GM21737 (cell line): Measurements from ENCODE around the gene PEAR1.

Source experiments
- ATAC-seq: cut with Tn5 transposase; IDR thresholded peaks from one replicate; pipeline ENCODE4 v1.9.1; 2021; ENCODE audit warnings: mild to moderate bottlenecking, moderate library complexity; ENCODE audit not compliant: unreplicated experiment

The PEAR1 gene

DNA sequence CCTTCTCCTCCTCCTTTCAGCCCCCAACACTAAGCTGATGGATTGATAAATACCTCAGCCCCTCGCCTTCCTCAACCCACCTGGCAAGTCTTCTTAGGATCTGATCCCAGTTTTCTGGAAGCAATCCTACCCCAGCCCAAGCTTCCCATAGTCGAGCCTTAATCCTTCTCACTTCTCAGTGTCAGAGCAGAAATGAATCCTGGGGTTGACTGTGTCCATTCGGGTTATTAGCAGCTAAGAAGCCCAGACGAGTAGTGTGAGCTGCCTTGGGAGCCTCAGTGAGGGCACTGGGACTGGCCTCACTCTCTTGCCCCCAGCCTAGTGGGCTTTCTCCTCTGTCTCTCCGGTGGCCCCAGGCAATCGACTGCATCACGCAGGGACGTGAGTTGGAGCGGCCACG lies 12.4 kb upstream of the PEAR1 start:
- no peak for ATAC-seq

DNA sequence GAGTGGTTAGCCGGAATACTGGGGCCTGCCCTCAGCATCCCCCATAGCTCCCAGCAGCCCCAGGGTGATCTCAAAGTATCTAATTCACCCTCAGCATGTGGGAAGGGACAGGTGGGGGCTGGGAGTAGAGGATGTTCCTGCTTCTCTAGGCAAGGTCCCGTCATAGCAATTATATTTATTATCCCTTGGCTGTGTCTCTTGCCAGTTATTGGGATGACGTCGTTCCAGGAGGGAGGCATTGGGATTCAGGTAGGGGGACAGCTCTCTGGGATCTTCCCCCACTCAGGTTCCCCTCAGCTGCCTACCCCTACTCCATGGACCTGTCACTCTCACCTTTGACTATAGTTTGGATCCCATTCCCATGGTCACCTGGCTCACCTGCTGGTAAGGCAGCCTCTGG lies 11.9 kb upstream of the PEAR1 start:
- no peak for ATAC-seq

DNA sequence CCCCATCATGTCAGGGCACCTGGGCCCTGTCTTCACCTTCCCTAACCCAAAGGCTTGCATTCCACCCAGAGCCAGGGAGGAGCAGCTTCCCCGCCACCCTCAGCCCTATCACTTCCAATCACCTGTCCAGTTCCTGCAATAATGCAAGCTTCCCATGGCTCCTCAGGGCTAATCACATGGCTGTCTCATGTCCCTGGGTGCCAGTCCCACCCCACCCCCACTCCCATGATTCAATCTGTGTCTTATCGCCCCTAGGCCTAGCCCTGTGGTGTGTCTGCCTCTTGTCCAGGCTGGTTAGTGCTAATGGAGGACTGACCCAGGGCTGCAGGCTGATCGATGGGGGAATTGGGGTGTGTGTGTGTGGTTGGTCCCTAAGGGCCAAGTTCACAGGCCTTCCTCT lies 11.0 kb upstream of the PEAR1 start:
- no peak for ATAC-seq

DNA sequence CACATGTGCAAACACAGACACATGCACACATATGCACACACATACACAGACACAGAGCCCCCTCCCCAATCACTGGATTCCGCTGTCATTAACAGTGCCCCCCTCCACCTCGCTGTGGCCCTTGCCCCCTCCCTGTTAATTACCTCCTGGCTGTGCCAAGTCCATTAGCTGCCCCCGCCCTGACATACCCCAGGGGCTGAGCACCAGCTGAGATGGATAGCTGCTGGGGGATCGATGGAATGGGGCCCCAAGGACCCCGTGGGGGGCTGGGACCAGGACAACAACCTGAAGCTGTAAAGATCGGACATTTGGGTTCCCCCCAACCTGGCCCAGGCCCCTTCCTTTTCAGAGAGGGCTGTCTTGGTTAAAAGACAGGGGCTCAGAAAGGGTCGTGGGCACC lies 9.6 kb upstream of the PEAR1 start:
- ATAC-seq = no peak

DNA sequence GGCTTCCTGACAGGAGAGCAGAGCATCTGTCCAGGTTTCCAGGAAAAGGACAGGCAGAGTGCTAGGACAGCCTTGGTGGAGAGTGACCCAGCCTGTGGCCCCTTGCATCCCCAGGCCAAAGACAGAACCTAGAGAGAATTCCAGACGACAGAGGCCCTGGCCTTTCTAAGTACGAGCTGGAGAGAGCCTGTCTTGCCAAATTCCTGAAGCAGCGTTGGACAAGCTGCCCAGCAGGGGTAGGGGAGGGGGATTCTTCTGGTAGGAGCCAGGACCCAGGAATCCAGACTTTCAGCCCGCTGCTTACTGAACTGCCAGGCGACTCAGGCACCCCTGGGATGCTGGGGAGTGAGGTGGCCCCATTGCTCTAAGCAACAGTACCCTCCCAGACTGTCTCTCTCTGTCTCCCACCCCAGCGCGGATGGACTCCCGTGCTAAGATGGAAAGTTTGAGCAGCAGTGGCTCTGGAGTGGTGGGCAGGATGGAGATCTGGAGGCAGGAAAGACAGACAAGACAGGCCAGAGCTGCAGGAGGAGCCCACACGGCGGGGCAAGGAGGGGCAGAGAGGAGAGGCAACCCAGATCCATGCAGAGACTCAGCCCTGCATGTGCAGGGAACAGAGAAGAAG lies 8.8 kb upstream of the PEAR1 start:
- ATAC-seq = no peak

- no peak for ATAC-seq
Observed at GRCh38 chr1:156885314-156885713, 8.2 kb upstream of the PEAR1 start.

DNA sequence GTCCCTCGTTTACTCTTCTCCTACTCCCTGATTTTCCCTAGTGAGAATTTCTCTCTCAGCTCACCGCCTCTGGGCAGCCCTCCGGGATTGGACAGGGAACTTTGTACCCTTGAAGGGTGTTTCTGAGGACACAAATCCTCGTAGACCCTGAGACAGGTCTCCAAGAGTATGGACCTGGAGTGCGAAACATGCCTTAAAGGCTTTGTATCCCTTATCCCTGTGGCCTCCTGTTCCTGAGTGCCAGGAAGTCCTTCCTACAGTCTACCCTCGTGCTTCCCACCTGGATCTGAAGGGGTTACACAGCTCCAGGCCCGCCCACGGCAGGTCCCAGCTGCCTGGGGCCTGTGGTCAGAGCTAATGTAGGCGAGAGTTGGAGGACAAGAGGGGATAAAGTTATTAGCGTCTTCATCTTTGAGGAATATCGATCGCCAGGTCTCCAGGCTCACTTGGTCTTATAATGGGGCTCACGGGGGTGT lies 7.6 kb upstream of the PEAR1 start:
- ATAC-seq = no peak

DNA sequence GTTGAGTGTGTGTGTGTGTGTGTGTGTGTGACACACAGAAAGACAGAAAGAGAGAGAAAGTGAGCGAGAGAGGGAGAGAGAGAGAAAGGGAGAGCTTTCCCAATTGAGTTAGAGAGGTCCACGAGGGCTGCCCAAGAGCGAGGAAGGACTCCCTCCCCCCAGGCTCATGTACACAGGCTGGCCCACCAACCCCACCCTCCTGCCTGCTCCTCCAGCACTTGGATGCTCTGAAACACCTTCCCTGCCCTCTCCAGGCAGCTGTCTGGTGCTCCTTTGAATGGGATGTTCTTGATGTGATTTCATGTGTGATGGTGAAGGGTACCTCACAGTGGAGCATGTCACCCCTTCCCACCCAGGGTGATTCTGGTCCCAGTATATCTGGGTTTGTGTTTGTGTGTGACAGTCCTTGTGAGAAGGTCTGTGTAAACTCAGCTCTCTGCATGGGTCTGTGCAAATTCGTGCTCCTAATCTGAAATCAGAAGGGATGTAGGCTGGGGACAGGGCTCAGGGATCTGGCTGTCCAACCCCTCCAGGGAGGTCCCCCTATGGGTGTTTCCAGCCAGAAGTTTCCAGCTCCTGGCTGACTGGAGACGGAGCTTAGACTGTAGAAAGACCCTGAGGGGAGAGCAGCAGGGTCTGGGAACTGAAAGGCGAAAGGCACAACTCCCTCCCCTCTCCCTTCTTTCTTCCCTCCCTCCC lies 6.8 kb upstream of the PEAR1 start:
- ATAC-seq = no peak

GRCh38 chr1:156887317-156887716 lies 6.2 kb upstream of the PEAR1 start:
- no peak for ATAC-seq

- ATAC-seq = no peak
Observed at GRCh38 chr1:156887734-156888133, 5.8 kb upstream of the PEAR1 start.

DNA sequence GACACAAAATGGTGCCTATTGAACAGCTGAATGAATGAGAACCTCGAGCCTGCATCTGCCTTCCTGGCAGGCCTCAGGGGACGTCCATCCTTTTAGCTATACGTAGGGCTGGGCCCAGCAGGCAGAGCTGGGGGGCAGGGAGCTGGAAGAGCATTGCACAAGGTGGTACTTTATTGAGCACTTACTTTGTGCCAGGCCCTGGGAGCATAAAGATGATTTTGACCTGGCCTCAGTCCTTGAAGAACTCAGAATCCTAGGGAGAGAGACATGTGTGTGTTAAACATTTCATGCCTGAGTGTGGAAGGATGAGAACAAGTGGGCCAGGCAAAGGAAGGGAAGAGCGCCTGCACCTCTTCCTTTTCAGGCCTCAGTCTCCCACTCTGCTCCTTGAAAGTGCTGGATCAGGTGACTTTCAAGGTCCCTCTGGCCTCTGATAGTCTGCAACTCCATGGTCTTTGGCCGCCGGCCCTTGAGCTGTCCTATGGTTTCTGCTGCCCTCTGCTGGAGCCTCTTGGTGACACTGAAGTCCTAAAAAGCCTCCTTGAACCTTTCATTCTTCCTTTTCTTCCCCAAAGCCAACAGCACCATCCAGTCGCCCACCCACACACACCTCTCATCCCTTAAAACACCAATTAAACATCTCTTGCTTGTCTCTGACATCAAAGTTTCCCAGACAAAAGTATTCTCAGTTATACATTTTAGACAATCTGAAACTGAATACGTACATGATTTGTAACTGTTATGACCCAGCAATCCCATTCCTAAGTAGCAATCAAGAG lies 3.5 kb upstream of the PEAR1 start:
- ATAC-seq = no peak

GRCh38 chr1:156892190-156893047 lies 1.1 kb upstream of the PEAR1 start:
- ATAC-seq = no peak

DNA sequence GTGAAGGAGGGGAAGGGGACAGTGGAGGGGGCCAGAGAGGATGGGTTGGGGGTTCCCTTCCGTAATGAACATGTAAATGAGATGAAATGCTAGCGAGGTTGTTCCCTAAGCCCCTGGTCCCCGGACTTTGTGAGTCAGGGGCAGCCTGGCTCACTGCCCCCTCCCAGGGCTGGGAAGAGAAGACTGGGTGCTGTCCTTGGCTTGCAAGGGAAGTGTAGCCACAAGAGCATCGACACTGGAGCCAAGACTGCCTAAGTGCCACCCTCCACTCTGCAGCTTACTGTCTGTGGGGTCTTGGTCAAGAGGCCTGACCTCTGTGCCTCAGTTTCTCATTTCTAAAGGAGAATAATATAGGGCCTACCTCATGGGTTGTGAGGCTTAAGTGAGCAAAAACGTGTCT lies 483 bp downstream of the PEAR1 start:
- ATAC-seq = no peak

DNA sequence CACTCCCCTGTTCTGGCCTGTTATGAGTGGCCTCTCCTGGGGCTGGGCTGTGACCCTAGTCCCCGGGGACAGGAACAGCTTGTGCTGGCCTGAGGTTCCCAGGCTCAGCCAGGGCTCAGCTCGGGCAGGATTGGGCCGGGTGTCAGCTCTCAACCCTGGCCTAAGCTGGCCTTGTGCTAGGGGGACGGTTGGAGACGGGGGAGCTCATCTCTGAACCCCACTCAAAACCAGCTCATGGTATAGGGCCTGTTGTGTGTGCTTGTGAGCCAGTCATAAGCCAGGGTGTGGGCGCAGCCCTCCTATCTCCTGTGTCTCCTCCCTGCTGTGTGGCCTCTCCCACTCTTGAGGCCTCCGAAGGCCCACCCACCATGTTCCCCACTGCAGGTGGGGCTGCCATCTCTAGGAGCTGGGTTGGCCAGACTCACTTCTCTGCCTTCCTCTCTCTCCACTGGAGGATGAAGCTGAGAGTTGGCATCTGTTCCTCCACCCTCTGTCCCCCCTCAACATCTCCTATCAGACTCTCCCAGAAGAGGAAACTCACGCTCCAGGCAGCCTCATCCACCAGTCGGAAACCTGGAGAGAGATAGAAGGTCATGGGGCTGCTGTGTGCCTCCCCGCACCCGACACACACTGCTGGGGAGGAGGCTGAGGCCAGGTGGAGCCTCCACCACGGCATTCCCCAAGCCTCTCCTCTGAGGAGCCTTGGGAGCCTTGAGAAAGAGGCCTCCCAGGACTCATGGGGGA lies 1.4 kb downstream of the PEAR1 start:
- ATAC-seq = no peak

- ATAC-seq = no peak
Observed at GRCh38 chr1:156895455-156895812, 1.9 kb downstream of the PEAR1 start.

- ATAC-seq = no peak
Observed at GRCh38 chr1:156895927-156896326, 2.4 kb downstream of the PEAR1 start.

- no peak for ATAC-seq
Observed at GRCh38 chr1:156896490-156897033, 3.0 kb downstream of the PEAR1 start.

GRCh38 chr1:156897078-156897825 lies 3.7 kb downstream of the PEAR1 start:
- ATAC-seq = no peak

GRCh38 chr1:156898161-156898566 lies 4.6 kb downstream of the PEAR1 start:
- ATAC-seq = no peak
